ENCODE data around the gene TMA7B. TPM values are rescaled to one million over a fixed set of nuclear protein-coding genes. Genes with fewer than 3 reads are reported as not detected.

The TMA7B gene
- total RNA-seq, 4 donors from 2014 or later: 0.27 TPM; not detected in 3

- intact Hi-C loops (cut with DNase I; ENCODE audit: low total_unique reads): no loop called here
- no peak for DNase-seq (ENCODE audit: low spot score in 2 of 2)
- WGBS, 2 donors: 44 to 50% methylated on average over 4 of the region's 4 CpGs
- no peak overlapping the region for H3K4me3 ChIP-seq (ENCODE audit: low read depth, poor library complexity, severe bottlenecking)
- TF ChIP-seq CTCF (IDR thresholded peaks at IDR 0.05) (no peak), POLR2A (IDR thresholded peaks at IDR 0.05) (no peak)
These were observed 31.4 kb upstream of the TMA7B start for GRCh38 chr22:39928536-39929520.

- no peak for DNase-seq (ENCODE audit: low spot score in 2 of 2)
- WGBS, 2 donors: 38 to 45% methylated on average over 2 of the region's 2 CpGs
- no peak overlapping the region for H3K4me3 ChIP-seq (ENCODE audit: low read depth, poor library complexity, severe bottlenecking)
- intact Hi-C loops (cut with DNase I; ENCODE audit: low total_unique reads): no loop called here
- TF ChIP-seq POLR2A (IDR thresholded peaks at IDR 0.05): no peak
- TF ChIP-seq CTCF (IDR thresholded peaks at IDR 0.05): no peak
These were observed 28.9 kb upstream of the TMA7B start for GRCh38 chr22:39931251-39931650.

- TF ChIP-seq CTCF (IDR thresholded peaks at IDR 0.05): no peak
- no peak for TF ChIP-seq POLR2A (IDR thresholded peaks at IDR 0.05)
- intact Hi-C loops (cut with DNase I; ENCODE audit: low total_unique reads): no loop called here
- WGBS, 2 donors: 54 to 65% methylated on average over 2 of the region's 2 CpGs
- no peak for DNase-seq (ENCODE audit: low spot score in 2 of 2)
- no peak overlapping the region for H3K4me3 ChIP-seq (ENCODE audit: low read depth, poor library complexity, severe bottlenecking)
These were observed 28.0 kb upstream of the TMA7B start for GRCh38 chr22:39932166-39932565.

GRCh38 chr22:39932918-39933649 lies 27.1 kb upstream of the TMA7B start:
- DNase-seq (ENCODE audit: low spot score in 2 of 2): peak in 1 of 2 donors; percentile 42
- WGBS, 2 donors: 72 to 81% methylated on average over 7 of the region's 7 CpGs
- intact Hi-C loops (cut with DNase I; ENCODE audit: low total_unique reads): no loop called here
- no peak overlapping the region for H3K4me3 ChIP-seq (ENCODE audit: low read depth, poor library complexity, severe bottlenecking)
- no peak for TF ChIP-seq POLR2A (IDR thresholded peaks at IDR 0.05)
- no peak for TF ChIP-seq CTCF (IDR thresholded peaks at IDR 0.05)

- DNase-seq (ENCODE audit: low spot score in 2 of 2): no peak
- H3K4me3 ChIP-seq (ENCODE audit: low read depth, poor library complexity, severe bottlenecking): no peak overlapping the region
- WGBS, 2 donors: 88 to 89% methylated on average over 8 of the region's 8 CpGs
- no peak for TF ChIP-seq POLR2A (IDR thresholded peaks at IDR 0.05)
- TF ChIP-seq CTCF (IDR thresholded peaks at IDR 0.05): no peak
- intact Hi-C loops (cut with DNase I; ENCODE audit: low total_unique reads): no loop called here
These were observed 26.5 kb upstream of the TMA7B start for GRCh38 chr22:39933741-39934140.
